NCI-H2081 (cell line): ENCODE measurements around the gene SLC7A1.

Experiments used
- DNase-seq, 2 experiments: peaks; one replicate each; lab custom pipeline; 2025; lab: John Stamatoyannopoulos, UW

The SLC7A1 gene

DNA sequence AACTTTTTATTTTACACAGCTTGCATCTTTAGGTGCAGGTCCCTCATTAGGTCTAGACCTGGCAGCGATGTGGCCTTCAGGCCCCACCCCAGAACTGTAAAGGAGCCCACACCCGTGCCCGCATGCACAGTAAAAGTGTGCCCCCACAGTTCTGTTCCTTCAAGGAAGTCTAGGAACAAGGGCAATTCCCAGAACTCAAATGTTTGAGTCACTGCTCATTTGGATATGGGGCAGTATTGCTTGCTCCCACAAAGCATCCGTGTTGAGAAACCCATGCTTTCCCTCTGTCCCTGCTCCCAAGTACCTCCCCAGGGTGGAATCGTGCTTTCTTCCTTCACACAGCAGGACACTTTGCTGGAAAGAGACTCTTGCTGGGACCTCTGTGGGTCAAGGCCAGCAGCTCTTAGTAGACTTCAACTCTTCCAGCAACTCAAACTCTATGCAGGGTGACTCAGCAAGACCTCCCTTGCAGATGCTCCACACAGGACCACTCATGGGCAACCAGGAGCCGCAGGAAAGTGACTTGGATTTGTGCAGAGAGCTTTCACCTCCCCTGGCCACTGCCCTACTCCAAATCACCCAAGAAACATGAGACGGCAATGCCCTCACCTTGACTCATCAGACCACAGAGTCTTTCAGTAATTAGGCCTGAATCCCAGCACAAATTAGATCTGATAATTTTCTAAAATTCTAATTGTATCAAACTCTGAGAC, 12.3 kb downstream of the SLC7A1 start:
- no peak for DNase-seq

DNA sequence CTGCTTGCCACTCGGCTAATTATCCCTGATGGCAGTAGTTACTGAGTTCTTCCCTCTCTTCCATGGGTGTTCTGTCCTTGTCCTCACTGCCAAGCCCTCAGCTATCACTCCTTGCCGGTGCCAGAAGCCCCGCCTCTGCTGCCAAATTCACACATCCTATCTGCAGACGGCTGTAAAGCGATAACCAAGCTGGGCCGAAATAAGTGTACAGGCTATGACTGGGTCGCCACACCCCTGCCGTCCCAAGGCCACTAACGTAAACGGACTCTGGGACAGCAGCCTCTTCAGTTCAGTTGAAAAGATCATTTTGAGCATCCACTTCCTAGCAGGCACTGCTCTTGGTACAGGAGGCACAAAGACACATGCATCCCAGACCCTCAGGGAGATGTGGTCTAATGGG, 13.3 kb downstream of the SLC7A1 start:
- no peak for DNase-seq

- no peak for DNase-seq
Observed at GRCh38 chr13:29581666-29582065, 13.8 kb downstream of the SLC7A1 start.

- DNase-seq: no peak
Observed at GRCh38 chr13:29579094-29579493, 16.4 kb downstream of the SLC7A1 start.

- DNase-seq: no peak
Observed at GRCh38 chr13:29578300-29579085, 17.0 kb downstream of the SLC7A1 start.

GRCh38 chr13:29577136-29578051, 18.1 kb downstream of the SLC7A1 start:
- no peak for DNase-seq

DNA sequence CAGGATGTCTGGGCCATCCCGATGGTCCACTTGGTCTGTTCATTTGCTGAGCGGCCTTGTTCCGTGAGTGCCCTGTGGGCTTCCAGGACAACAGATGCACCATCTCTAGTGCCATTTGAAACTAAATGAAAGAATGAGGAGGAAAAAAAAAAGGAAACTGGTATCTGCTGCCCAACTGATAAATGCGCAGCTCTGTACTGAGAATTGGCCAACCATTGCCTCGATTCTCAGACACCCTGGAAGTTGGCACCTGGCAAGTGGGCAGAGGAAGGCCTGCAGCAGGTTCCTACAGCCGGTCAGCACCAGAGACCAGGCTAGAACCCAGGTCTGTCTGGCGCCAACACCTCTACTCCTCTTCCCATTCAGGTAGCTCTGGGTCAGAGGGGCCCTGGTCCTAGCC, 18.9 kb downstream of the SLC7A1 start:
- DNase-seq: no peak

GRCh38 chr13:29575098-29575497, 20.4 kb downstream of the SLC7A1 start:
- no peak for DNase-seq

DNA sequence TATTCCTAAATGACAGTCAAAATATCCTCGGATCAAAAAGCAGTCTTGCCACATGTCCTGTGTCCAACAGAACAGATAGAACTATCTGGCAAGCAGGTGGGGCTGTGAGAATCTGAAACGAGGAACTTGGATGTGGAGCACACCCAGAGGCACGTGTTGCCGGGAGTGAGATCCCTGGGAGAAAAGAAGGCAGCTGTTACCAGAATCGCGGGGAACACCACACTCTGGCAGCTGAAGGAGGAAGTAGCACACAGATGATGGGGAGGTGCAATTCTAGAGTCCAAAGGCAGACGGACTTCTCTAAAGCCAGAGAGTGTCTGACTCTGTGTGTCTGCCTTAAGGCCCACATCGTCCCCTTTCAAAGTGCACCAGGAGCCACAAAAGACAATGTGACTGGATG, 22.3 kb downstream of the SLC7A1 start:
- peak in 1 of 2 experiments; percentile 42 for DNase-seq

- no peak for DNase-seq
Observed at GRCh38 chr13:29572575-29572974, 22.9 kb downstream of the SLC7A1 start.

GRCh38 chr13:29571876-29572570, 23.5 kb downstream of the SLC7A1 start:
- no peak for DNase-seq

DNA sequence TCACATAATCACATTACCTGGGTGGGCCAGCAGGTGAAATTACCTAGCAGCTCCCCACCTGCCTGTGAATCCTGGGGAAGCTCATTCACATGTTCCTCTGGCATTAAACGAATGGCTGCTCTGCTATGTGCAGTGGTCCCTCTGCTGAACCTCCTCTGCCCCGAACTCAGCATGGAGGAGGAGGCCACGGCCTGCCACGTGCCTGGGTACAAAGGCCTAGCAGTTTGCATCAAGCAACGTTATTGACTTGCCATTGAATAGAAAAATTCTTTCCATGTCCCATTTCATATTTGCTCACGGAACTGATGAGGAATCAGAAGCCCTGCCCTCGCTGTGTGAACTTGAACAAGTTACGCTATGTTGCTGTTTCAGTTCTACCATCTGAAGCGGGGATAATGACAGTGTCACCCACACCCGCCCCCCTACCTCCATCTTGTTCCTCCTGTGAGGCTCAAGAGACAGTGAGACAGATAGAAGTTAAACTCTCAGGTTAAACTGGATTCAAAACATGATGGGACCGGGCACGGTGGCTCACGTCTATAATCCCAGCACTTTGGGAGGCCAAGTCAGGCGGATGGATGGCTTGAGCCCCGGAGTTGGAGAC, 25.3 kb downstream of the SLC7A1 start:
- no peak for DNase-seq

DNA sequence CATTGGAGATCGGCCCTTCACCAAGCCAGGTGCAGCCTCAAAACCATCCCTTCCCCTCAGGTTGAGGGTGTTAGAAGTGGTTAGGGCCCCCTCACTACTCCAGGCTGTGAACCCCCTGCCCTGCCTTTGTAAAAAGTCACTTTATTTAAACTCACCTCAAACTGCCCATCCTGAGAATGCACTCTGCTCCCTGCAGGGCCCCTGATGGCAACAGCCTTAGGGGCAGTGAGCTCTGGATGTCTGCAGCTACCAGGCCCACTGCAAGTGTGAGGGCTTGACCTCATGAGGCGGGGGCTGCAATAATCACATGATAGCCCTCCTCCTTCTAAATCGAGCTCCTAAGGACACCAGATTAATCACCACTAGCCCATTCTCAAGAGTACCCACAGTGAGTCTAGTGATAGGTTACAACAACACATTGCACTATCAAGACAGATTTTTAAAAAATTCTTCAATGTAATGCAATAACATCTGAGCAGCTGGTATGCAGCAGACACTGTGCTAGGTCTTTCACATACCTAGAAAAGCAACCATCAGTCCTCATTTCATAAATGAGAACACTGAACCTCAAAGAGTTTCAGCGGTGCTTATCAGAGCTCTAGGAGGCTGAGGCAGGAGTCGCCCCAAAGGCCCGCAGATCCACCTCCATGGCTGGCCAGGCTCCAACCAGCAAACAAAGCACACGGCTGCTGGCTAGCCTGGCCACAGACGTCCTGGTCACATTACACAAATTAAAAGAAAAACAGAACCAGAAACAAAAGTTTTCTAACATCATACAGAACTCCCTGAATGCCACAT, 26.0 kb downstream of the SLC7A1 start:
- peak in 1 of 2 experiments; percentile 41 for DNase-seq

- DNase-seq: no peak
Observed at GRCh38 chr13:29568731-29569130, 26.8 kb downstream of the SLC7A1 start.

DNA sequence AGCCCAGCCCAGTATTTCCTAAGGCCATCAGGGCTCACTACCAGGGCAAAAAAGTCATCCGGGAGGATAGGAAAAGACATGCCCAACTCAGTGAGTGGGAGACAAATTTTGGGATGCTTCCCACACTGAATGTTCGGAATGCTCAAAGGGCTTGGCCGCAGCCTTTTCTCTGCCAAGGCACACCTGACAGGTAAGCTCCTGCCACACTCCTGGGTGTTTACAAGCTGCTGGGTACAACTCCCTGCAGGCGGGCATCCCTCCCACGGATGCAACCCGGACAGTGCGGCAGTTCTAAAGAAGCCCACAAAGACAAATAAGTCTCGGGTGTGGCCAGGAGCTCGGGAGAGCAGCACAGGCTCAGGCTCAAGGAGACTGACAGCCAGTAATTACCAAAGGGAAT, 28.1 kb downstream of the SLC7A1 start:
- no peak for DNase-seq

GRCh38 chr13:29566206-29566605, 29.3 kb downstream of the SLC7A1 start:
- DNase-seq: no peak

- DNase-seq: no peak
Observed at GRCh38 chr13:29564818-29565217, 30.7 kb downstream of the SLC7A1 start.

GRCh38 chr13:29564373-29564772, 31.1 kb downstream of the SLC7A1 start:
- DNase-seq: peak in 1 of 2 experiments; percentile 19

DNA sequence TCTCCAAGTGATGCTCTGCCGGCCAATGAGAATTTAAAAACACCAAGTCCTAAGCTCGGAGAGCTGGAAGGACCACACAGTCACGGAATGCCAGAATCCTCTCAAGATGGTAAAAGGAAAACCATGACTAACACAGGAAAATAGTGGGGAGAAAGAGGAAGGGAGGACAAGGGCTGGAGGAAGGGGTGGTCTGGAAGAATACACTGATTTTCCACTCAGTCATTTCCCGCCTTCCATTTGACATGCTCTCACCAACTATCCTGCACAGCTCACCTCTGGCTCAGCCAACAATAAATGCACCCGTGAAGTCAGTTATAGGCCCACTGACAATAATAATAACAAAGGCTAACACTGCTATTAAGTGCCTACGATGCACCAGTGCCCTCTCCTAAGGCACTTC, 31.5 kb downstream of the SLC7A1 start:
- no peak for DNase-seq

DNA sequence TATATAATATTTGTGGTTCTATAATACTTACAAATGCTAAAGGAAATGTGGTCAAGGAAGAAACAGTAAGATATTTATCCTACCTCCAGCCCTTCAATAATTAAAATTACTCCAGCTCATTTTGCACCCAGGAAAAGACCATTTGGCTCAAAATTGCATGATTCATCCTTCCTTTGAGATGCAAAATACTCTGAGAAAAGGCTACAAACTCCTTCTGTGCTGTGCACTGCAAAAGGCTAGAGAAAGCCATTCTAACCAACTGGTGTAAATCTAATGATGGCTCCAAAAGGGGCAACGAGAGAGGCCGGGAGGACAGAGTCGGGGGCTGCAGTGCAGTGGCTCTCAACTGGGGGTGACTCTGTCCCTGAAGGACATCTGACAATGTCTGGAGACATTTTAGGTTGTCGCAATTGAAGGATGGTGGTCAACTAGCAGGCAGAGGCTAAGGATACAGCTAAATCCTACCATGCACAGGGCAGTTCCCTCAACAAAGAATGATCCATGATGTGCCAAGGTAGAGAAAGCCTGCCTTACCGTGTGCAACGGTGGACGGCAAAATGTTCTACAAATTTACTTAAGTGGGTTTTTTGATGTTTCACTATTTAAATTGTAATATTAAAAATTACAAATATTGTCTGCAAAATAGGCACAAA, 32.6 kb downstream of the SLC7A1 start:
- no peak for DNase-seq
